NK-92 treated with Interleukin-12 subunit alpha and Interleukin-12 subunit beta, amount 100 ng/mL, for 24 hours (cell line): ENCODE results near the gene MARK1.
"Not testable (repeated sequence)": the region's sequence is repeated elsewhere in the genome, so short reads cannot be mapped to it uniquely, and the experiment has no call there.

Experiments
- DNase-seq: peaks from one replicate; lab custom pipeline; 2025; lab: John Stamatoyannopoulos, UW

MARK1 gene

GRCh38 chr1:220529521-220530020, 1.6 kb downstream of the MARK1 start:
- DNase-seq, result no peak

GRCh38 chr1:220533504-220534109, 5.7 kb downstream of the MARK1 start:
- no peak for DNase-seq

- no peak for DNase-seq
Measured at GRCh38 chr1:220544901-220545303, 17.0 kb downstream of the MARK1 start.

DNA sequence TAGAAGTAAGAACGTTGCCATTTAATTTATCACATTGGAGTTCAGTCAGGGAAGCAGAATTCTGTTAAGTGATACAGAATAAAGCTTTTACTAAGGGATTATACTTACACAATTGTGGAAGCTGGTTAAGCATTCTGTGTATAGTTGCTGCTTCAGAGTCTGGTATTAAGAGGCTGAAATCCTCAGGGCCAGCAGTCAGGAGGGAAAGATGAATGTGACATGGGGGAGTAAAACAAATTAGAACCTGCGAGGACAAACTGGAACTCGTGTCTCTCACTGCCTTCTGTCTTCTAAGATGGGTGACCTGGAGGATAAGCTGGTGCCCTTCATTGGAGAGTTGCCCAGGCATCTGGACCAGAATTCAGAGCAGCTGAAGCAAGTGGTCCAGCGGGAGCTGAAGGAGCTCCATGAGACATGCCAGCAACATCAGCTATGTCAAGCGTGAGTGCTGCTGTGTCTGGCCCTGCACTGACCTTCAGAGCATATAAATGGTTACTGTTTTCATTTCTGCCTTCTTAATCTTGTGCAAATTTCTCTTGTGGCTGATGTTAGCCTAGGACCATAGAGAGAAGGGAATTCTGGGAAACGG, 23.0 kb downstream of the MARK1 start:
- DNase-seq, result no peak

DNA sequence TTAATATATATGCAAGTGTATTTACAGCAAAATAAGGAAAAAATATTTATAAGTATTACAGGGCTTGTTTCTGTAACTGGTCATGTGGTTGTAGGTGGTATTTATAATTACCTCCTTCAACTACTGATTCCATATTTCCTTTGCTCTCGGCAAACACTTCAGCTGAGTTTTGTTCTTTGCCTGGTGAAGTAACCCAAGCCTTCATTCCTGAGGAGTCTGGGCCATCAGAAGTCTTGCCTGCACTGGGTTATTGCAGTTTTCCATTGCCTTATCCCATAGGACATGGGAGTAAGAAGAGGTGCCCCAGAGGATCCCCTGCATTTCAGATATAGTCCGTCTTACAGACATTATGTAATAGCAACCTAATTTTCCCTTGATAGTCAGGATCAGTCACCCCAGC, 23.8 kb downstream of the MARK1 start:
- no peak for DNase-seq

GRCh38 chr1:220552672-220553260, 24.8 kb downstream of the MARK1 start:
- DNase-seq, result no peak

- no peak for DNase-seq
Measured at GRCh38 chr1:220556641-220557040, 28.7 kb downstream of the MARK1 start.

- no peak for DNase-seq
Measured at GRCh38 chr1:220563564-220563963, 35.6 kb downstream of the MARK1 start.

GRCh38 chr1:220564216-220564615, 36.3 kb downstream of the MARK1 start:
- no peak for DNase-seq

DNA sequence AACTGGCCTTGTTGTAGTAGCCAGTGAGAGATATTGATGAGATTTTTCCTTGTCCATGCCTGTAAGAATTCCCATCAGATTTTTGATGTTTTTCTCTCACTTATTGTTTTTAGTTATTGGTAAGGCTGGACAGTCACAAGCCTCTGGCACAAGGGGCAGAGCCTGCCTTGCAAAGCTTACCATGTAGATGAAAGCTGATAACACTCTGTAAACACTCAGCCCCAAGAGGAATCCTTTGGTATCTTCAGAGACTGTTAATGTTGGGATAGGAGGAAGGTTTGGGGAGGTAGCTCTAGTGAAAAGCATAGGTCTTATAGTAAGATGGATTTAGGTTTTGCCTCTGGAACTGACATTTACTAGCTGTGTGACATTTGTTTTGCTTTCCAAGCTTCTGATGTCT, 37.7 kb downstream of the MARK1 start:
- DNase-seq, result no peak

GRCh38 chr1:220566869-220567268, 38.9 kb downstream of the MARK1 start:
- DNase-seq, result no peak

DNA sequence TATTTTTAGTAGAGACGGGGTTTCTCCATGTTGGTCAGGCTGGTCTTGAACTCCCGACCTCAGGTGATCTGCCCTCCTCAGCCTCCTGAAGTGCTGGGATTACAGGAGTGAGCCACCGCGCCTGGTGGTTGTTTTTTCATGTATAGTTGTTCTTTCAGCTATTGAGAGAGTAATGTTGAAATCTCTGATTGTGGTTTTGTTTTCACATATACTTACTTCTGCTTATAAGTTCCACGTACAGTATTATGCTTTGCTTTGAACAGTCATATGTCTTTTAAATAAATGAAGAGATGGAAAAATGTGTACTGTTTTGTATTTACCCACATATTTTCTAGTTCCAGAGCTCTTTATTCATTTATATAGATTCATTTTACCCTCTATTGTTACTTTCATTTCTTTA, 44.5 kb downstream of the MARK1 start:
- no peak for DNase-seq

GRCh38 chr1:220573836-220574235, 45.9 kb downstream of the MARK1 start:
- DNase-seq, result no peak

- no peak for DNase-seq
Measured at GRCh38 chr1:220575718-220576497, 48.0 kb downstream of the MARK1 start.

GRCh38 chr1:220577926-220578325, 50.0 kb downstream of the MARK1 start:
- DNase-seq, result no peak

- no peak for DNase-seq
Measured at GRCh38 chr1:220579317-220579716, 51.4 kb downstream of the MARK1 start.

DNA sequence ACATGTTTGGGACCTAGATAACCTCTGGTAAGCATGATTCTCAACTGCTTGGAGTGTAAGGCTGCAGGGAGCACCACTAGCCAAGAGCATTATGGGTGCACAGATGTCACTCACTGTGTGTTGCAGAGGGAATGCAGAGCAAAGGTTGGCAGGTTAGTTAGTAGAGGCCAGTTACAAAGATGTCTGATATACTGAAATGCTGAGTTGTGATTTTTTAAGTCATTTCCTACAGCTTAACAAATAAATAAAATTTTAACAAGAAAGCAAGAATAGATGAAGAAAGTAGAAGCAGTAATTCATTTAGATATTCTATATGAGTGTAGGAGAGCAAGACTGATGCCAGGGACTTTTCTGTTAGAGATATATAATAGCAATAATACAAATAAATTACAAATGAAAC, 64.8 kb downstream of the MARK1 start:
- DNase-seq, result no peak

DNA sequence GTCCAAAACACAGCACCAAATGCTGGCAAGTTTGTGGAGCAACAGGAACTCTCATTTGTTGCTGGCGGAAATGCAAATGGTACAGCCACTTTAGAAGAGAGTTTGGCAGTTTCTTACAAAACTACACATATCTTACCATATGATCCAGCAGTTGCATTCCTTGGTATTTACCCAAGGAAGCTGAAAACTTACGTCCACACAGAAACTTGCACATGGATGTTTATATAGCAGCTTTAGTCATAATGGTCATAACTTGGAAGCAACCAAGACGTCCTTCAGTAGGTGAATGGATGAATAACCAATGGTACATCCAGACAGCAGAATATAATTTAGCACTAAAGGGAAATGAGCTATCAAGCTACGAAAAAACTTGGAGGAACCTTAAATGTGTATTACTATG, 66.4 kb downstream of the MARK1 start:
- no peak for DNase-seq

- no peak for DNase-seq
Measured at GRCh38 chr1:220595179-220595578, 67.2 kb downstream of the MARK1 start.

DNA sequence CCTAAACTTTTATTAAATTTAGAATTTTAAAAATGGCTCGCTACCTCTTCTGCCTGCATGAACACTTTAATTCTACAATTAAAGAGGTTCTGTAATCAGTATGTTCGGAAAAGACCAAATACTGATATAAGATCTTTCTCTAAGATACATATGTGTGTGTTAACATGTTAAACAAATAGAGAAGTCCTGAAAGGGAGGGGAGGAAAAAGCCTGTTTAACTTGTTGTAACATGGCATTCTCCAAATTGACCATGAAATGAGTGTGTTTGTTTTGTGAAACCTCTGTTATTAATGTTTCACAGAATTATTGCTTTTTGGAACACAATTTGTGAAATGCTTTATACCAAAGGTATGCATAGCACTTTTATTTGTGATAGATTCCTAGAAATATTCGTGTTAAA, 77.0 kb downstream of the MARK1 start:
- no peak for DNase-seq

DNA sequence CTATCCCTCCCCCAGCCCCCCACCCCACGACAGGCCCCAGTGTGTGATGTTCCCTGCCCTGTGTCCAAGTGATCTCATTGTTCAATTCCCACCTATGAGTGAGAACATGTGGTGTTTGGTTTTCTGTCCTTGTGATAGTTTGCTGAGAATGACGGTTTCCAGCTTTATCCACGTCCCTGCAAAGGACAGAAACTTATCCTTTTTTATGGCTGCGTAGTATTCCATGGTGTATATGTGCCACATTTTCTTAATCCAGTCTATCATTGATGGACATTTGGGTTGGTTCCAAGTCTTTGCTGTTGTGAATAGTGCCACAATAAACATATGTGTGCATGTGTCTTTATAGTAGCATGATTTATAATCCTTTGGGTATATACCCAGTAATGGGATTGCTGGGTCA, 77.7 kb downstream of the MARK1 start:
- not testable (repeated sequence) for DNase-seq

DNA sequence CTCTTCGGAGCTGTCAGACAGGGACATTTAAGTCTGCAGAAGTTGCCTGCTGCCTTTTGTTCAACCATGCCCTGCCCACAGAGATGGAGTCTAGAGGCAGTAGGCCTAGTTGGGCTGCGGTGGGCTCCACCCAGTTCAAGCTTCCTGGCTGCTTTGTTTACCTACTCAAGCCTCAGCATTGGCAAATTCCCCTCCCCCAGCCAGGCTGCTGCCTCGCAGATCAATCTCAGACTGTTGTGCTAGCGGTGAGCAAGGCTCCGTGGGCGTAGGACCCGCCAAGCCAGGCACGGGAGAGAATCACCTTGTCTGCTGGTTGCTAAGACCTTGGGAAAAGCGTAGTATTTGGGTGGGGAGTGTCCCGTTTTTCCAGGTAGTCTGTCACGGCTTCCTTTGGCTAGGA, 83.2 kb downstream of the MARK1 start:
- not testable (repeated sequence) for DNase-seq

GRCh38 chr1:220616836-220617235, 88.9 kb downstream of the MARK1 start:
- DNase-seq, result no peak
